GM15510 (cell line): Measurements from ENCODE around the gene TRIAP1.

Source experiments
- POLR2A ChIP-seq: IDR thresholded peaks from 3 replicates; pipeline ENCODE4 v1.6.1; 2011; ENCODE audit warnings: borderline replicate concordance; ENCODE audit not compliant: insufficient read length; ENCODE audit errors: extremely low read depth

The TRIAP1 gene

DNA sequence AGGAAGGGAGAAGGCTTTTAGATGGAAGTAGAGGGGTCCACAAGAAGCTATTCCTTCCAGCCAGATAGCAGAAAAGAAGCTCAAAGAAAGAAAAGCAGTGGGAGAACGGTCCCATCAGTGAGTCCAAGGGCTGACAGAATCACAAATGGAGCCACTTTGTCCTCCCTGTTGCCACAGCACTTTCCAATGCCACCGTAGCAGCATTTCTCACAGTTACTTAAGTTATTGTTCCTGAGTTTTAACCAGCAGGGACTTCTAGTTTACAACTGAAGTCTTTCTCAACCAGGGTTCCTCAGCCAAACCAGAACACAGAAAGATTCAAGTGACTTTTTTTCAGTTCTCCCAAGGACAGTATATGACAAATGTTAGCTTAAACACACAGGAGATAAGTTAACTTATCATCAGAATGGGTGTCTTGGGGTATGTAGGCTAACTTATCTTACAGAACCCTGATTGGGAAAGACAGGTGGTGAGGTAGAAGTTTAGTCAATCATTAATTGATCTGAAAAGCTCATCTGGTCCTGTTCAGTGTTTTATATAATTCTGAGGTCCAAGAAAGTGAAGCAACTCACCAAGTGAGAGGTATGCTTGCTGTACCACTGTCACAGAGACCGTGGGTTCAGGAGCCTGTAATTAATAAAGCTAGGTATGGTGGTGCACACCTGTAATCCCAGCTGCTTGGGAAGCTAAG is 7.0 kb upstream of the TRIAP1 start:
- TF ChIP-seq POLR2A, result no peak

DNA sequence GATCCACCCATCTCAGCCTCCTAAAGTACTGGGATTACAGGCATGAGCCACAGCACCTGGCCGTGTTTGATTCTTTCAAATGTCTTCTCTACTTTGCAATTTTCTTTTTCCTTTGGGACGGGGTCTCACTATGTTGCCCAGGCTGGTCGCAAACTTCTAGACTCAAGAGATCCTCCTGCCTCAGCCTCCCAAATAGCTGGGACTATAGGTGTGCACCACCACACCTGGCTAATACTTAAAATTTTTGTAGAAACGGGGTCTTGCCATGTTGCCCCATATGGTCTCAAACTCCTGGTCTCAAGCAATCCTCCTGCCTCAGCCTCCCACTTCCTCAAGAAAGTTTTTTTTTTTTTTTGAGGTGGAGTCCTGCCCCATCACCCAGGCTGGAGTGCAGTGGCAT is 1.8 kb upstream of the TRIAP1 start:
- TF ChIP-seq POLR2A, result no peak

DNA sequence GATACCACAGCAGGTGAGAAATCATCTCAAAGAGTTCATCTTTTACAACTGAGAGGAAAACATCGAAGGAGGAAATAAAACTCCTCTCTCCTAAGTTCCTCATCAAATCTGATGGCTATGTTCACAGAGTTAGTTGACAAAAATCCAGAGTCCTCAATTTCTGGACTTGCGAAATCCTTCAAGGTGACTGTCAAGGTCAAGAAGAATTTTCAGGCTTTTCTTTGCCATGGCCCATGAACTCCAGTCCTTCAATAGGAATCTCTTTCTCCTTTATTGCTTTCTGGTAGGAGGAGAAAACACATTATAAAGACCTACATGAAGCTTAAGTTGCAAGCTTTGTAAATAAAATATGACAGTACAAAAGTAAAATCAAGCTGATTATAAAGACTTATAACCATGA is 1.5 kb downstream of the TRIAP1 start:
- no peak for TF ChIP-seq POLR2A

DNA sequence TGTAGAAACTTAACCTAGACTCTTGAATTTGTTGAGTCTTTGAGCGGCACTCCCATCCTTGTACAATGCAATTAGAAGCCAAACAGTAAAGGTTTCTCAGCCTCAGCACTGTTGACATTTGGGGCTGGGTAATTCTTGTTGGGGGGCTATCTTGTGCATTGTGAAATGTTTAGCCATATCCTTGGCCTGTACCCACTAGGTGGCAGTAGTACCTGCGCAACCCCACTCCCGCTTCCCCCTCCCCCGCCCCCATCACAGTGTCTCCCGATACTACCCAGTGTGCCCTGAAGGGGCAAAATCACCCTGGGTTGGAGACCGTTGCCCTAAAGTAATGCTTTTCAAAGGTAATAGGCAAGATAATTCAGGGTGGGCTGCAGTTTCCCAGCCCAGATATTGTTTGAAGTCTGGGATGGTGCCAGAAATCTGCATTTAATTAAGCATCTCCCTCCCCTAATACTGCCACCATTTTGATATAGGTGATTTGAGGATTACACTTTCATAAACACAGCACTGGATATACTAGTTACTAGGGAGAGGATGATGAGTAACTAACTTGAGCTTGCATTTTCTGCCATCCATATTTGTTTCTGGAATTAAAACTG is 6.4 kb downstream of the TRIAP1 start:
- no peak for TF ChIP-seq POLR2A

DNA sequence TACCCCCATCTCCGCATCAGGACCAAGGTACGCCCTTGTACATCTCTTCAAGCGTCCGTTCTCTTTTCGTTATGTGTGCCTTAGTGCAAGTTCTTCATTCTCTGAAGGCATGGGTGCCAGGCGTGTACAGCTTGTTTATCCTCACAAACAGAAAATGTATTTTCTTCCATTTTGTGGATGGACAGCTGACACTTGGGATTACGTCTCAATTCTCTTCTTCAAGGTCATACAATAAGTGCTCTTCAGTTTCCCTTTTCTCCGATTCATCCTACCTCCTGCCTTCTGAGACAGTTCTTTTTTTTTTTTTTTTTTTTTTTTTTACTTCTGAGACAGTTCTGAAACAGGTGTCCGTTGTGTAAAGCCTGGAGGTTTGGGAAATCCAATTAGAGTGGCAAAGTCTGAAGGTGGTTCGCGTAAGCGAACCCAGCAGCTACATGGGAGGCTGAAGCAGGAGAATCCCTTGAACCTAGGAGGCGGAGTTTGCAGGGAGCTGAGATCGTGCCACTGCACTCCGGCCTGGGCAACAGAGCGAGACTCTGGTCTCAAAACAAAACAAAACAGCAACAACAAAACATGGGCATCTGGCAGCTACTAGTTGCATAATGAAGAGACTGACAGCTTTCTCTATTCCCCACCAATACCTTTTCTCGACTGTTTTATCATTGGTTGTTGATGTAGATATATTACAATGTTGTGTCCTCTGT is 7.5 kb downstream of the TRIAP1 start:
- TF ChIP-seq POLR2A, result no peak

DNA sequence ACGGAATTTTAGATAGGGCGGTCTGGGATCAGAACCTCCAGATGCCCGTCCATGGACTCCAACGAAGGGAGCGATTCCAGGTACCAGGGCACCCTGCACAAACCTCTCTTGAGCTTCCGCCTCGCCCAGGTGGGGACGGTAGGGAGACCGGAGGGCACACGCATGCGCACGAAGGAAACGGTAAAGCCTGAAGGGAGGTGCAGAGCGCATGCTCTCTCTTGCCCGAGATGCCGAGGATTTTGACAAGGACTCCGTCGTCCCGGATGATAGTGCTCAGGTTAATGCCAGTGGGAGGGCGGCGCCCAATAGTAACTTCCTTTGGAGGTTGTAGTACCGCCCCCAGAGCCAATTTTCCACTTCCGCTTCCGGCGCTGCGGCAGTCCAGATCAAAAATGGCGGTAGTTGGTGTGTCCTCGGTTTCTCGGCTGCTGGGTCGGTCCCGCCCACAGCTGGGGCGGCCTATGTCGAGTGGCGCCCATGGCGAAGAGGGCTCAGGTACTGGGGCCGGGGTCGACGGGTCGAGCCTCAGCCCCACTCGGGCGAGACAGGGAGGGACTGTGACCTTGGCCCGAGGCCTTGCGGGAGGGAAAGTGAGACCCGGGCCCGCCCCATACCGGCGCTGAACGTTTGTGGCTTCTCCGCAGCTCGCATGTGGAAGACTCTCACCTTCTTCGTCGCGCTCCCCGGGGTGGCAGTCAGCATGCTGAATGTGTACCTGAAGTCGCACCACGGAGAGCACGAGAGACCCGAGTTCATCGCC is 8.3 kb downstream of the TRIAP1 start, which contains the start of gene COX6A1:
TSS of gene COX6A1 (plus strand) at position 379 of the 760 bp plus-strand sequence. CDS start at position 393, 14 bp downstream.
- TF ChIP-seq POLR2A, result peak; percentile 84

DNA sequence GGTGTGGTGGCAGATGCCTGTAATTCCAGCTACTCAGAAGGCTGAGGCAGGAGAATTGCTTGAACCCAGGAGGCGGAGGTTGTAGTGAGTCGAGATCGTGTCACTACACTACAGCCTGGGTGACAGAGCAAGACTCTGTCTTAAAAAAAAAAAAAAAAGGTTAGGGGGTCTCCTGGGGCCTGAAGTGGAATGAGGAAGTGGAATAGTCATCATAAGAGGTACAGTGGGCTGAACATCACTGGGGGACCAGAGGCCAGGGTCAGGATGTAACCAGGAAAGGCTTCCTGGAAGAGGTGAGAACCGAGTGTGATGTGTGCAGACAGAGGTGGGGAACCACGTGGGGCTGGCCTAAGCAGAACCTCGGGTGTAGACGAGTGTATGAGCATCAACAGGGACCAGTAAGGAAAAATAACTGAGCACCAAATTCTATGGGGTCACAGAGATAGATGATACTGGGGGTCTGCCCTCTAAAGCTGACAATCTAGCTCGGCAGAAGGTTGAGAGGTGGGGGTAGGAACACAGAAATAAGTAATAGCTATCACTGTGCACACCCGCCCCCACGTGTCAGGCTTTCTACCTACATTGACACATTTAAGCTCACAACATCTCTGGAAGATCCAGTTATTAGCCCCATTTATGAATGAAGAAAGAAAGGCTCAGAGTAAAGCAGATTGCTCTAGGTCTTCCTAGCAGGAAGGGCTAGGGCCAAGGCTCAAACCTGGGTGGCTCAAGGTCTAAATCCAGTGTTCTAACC is 13.2 kb downstream of the TRIAP1 start:
- TF ChIP-seq POLR2A, result no peak

DNA sequence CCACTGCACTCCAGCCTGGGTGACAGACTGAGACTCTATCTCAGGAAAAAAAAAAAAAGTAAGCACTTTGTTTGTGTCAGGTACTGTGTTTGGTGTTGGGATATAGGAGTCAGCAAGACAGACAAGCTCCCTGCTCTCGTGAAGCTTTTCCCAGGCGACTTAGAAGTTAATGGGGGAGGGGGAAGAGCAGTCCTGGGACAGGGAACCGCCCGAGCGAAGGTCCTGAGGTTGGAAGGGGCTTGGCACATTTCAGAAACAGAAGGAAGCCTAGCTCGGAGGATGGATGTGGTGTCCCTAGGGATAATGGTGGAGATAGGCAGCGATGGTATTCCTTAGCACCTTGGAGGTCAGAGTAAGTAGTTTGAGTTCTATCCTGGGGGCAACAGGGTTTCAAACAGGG is 16.8 kb downstream of the TRIAP1 start:
- TF ChIP-seq POLR2A, result no peak

DNA sequence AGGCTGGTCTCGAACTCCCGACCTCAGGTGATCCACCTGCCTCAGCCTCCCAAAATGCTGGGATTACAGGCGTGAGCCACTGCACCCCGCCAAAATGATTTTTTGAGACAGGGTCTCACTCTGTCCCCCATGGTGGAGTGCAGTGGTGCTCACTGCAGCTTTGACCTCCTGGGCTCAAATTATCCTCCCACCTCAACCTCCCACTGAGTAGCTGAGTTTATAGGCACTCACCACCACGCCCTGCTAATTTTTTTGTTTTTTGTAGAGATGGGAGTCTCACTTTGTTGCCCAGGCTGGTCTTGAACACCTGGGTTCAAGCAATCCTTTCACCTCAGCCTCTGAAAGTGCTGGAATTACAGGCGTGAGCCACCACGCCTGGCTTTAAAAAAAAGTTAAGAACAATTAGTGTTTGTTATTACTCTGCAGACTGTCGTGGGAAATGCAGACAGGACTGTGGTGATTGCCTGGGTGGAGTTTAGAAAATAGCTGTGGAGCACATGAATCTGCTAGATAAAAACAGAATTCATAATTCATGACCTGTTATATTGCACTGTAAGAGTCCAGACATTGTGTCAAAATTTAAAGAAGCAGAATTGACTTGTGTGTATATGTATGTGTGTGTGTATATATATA is 17.5 kb downstream of the TRIAP1 start:
- TF ChIP-seq POLR2A, result no peak

DNA sequence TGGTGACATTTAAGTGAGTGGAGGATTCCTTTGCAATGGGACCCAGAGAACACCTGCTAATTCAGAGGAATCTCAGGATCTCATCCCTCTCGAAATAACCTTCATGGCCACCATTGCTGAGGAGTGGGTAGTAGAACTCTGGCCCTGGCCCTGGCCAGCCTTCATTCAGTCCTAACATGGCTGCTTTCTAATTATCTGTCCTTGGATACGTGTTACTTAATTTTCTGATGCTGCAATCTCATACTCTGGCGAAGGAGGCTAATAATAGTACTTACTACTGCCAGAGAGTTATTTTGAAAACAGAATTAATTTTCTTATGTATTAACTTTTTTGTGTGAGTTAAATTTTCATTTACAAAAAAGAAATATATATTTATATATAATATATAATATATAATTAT is 20.4 kb downstream of the TRIAP1 start:
- TF ChIP-seq POLR2A, result no peak

DNA sequence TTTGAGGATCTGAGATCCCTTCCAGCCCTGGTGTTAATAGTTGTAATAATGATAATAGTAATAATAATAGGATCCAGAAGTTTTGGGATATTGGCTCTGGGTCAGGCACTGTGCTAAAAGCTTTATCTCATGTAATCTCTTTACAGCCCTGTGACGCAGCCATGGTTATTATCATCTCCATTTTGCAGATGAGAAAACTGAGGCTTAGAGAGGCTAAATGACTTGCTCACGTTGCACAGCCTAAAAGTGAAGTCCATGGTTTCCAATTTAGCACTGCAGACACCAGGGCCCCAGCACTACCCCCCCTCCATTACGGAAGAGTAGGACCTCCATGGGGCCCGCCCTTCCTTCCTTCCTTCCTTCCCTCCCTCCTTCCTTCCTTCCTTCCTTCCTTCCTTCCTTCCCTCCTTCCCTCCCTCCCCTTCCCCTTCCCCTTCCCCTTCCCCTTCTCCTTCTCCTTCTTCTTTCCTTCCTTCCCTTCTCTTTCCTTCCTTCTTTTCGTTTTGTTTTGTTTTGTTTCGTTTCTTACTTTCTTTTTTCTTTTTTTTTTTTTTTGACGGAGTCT is 23.2 kb downstream of the TRIAP1 start:
- TF ChIP-seq POLR2A, result no peak

DNA sequence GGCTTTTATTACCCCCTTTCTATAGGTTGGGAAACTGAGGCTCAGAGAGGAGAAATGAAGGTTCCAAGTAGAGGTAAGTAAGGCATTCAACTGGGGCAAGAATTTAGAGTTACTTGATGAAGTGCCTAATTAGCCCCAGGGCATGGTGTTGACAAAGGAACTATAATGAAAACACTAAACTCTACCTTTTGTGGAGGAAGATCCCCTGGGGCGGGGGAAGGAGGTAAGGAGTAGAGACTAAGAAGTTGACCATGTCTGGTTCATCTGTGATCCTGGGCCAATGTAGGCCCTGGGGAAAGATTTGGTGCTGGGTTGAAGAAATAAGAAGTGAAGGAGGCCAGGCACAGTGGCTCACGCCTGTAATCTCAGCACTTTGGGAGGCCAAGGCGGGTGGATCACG is 24.5 kb downstream of the TRIAP1 start:
- no peak for TF ChIP-seq POLR2A

DNA sequence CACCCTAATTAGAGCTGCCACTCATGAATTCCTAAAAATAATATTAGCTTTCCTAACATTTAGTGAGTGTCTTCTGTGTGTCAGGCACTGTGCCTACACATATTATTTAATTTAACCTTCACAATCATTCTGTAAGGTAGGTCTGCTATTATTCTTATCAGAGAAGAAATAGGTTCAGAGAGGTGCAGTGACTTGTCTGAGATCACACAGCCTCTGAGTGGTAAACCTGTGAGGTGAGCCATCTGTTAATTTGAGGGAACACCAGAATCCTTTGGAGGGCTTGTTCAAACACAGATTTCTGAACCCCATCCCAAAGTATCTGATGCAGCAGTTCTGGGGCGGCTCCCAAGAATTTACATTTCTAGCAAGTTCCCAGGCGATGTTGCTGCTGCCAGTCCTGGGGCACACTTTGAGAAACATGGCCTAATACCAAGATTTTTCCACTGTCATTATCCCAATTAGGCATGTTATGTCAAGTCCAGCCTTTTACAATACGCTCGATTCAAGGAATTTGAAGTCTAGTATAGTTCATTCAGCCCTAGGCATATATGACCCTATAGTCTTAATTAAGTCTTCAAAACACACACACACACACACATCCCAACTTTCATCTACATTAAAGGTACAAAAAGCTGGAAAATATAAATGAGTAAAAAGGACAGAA is 28.1 kb downstream of the TRIAP1 start:
- no peak for TF ChIP-seq POLR2A
